GM12878 (cell line): ENCODE results near the gene CORO1C. TPM values are rescaled to one million over a fixed set of nuclear protein-coding genes. Genes with fewer than 3 reads are reported as not detected.

Source experiments
- ATAC-seq: fragments of 200-7000 bp; cut with Tn5 transposase; 3 replicates; pipeline ENCODE4 v1.9.1; 2020; ENCODE audit warnings: mild to moderate bottlenecking, moderate library complexity
- BruUV-seq: library from RNA; stranded (reverse); fragments of 400-500 nt; replicated peaks from 2 replicates; lab custom pipeline; 2021; lab: Mats Ljungman, UMichigan
- CTCF ChIA-PET: fragments of 300-600 bp; sonication (Branson Sonifier 250); formaldehyde crosslinking; extraction: SDS; loops from one replicate; lab custom pipeline; 2021; ENCODE audit warnings: inconsistent platforms; lab: Yijun Ruan, JAX
- POLR2A ChIA-PET: fragments of 350-600 bp; formaldehyde crosslinking; extraction: SDS; loops from one replicate; lab custom pipeline; 2021; ENCODE audit warnings: inconsistent platforms; lab: Charles Lee
- RAD21 ChIA-PET: fragments of 300-600 bp; sonication (Branson Sonifier 250); formaldehyde crosslinking; loops from one replicate; lab custom pipeline; 2023; ENCODE audit warnings: antibody characterized with exemption; ENCODE audit not compliant: unreplicated experiment; lab: Charles Lee
- SMC1A ChIA-PET: fragments of 300-600 bp; sonication (Branson Sonifier 250); formaldehyde crosslinking; loops from one replicate; lab custom pipeline; 2023; ENCODE audit not compliant: unreplicated experiment, uncharacterized antibody; lab: Charles Lee
- DNase-seq: peaks from one replicate; pipeline ENCODE4 v3.0.0-alpha.2; 2011; ENCODE audit warnings: low read depth, low spot score
- FAIRE-seq: peaks from 3 replicates; lab custom pipeline; 2011; peaks lifted over from hg19 to GRCh38; lab: Jason Lieb, UNC
- H2AFZ ChIP-seq: 2 replicates; pipeline ENCODE4 v1.6.0; 2011; ENCODE audit warnings: low read depth, low read length, control low read depth; ENCODE audit not compliant: control insufficient read depth
- H3K27ac ChIP-seq: 2 replicates; pipeline ENCODE4 v1.5.1; 2011; ENCODE audit warnings: control low read depth; ENCODE audit not compliant: control insufficient read depth, insufficient read depth
- H3K27me3 ChIP-seq, 2 experiments: replicated peaks in 1 of 2; 2 replicates each; pipeline versions ENCODE4 v1.6.0 to v1.6.1; 2011; ENCODE audit warnings: low read length in 1 of 2; ENCODE audit not compliant: control insufficient read depth in 2 of 2, insufficient read depth in 2 of 2
- H3K36me3 ChIP-seq, 2 experiments: 2 replicates each; pipeline ENCODE4 v1.5.1; 2011; ENCODE audit warnings: low read length in 1 of 2; ENCODE audit not compliant: control insufficient read depth in 2 of 2, insufficient read depth in 2 of 2
- H3K4me1 ChIP-seq: 2 replicates; pipeline ENCODE4 v1.6.1; 2011; ENCODE audit warnings: mild to moderate bottlenecking, low read length, moderate library complexity, mixed read lengths; ENCODE audit not compliant: control insufficient read depth, insufficient read depth
- H3K4me2 ChIP-seq: 2 replicates; pipeline ENCODE4 v1.6.0; 2011; ENCODE audit warnings: control low read depth; ENCODE audit not compliant: control insufficient read depth, insufficient read depth
- H3K4me3 ChIP-seq: fragments of 200-600 bp; sonication (generic); 2 replicates; pipeline ENCODE4 v1.5.1; 2016
- H3K79me2 ChIP-seq: 2 replicates; pipeline ENCODE4 v1.6.0; 2011; ENCODE audit warnings: low read length; ENCODE audit not compliant: control insufficient read depth, insufficient read depth
- H3K9ac ChIP-seq: 2 replicates; pipeline ENCODE4 v1.8.0; 2011; ENCODE audit warnings: low read length, control low read depth, mixed read lengths; ENCODE audit not compliant: control insufficient read depth, insufficient read depth
- H3K9me3 ChIP-seq: replicated peaks from 3 replicates; pipeline ENCODE4 v1.5.1; 2011; ENCODE audit warnings: mild to moderate bottlenecking, low read length; ENCODE audit not compliant: control insufficient read depth, insufficient read depth
- H4K20me1 ChIP-seq: 2 replicates; pipeline ENCODE4 v1.6.0; 2011; ENCODE audit not compliant: control insufficient read depth, insufficient read depth
- BRCA1 ChIP-seq: IDR thresholded peaks from 2 replicates; pipeline ENCODE4 v1.6.1; 2011; ENCODE audit warnings: low read depth, low read length, improper control_type of control experiment
- CHD2 ChIP-seq: IDR thresholded peaks from 2 replicates; pipeline ENCODE4 v1.6.1; 2011; ENCODE audit warnings: low read depth, low read length, improper control_type of control experiment, borderline replicate concordance
- KDM1A ChIP-seq: fragments of 200-600 bp; sonication (generic); IDR thresholded peaks from 2 replicates; pipeline ENCODE4 v1.6.1; 2016; ENCODE audit warnings: borderline replicate concordance
- KLF5 ChIP-seq: fragments of 450-650 bp; IDR thresholded peaks from 2 replicates; pipeline ENCODE4 v1.6.1; 2014; ENCODE audit warnings: mild to moderate bottlenecking; ENCODE audit not compliant: partially characterized antibody
- NFIC ChIP-seq: IDR thresholded peaks from 2 replicates; pipeline ENCODE4 v1.6.1; 2012; ENCODE audit warnings: low read depth, mild to moderate bottlenecking, inconsistent platforms, low read length, moderate library complexity
- NFXL1 ChIP-seq: fragments of 450-650 bp; IDR thresholded peaks from 2 replicates; pipeline ENCODE4 v1.6.1; 2017; ENCODE audit warnings: antibody characterized with exemption, mild to moderate bottlenecking, borderline replicate concordance
- NR2F1 ChIP-seq: fragments of 450-650 bp; conservative IDR thresholded peaks from 2 replicates; pipeline ENCODE4 v1.6.1; 2017; ENCODE audit warnings: mild to moderate bottlenecking
- PKNOX1 ChIP-seq: fragments of 450-650 bp; IDR thresholded peaks from 2 replicates; pipeline ENCODE4 v1.6.1; 2016; ENCODE audit warnings: mild to moderate bottlenecking
- RBBP5 ChIP-seq: fragments of 200-600 bp; sonication (generic); conservative IDR thresholded peaks from 2 replicates; pipeline ENCODE4 v1.6.1; 2016
- TCF3 ChIP-seq: IDR thresholded peaks from 2 replicates; pipeline ENCODE4 v1.6.1; 2012; ENCODE audit warnings: low read depth, mild to moderate bottlenecking, low read length, borderline replicate concordance; ENCODE audit not compliant: insufficient read depth
- ZBTB4 ChIP-seq: fragments of 450-650 bp; formaldehyde crosslinking; IDR thresholded peaks from 2 replicates; pipeline ENCODE4 v1.4.0; 2022; ENCODE audit warnings: mild to moderate bottlenecking, moderate library complexity
- WGBS: methylation state at CpG from one replicate; pipeline ENCODE4 v1.1.6; 2016; ENCODE audit warnings: low lambda C conversion rate; ENCODE audit not compliant: insufficient replicate concordance, insufficient coverage; ENCODE audit errors: missing lambda C conversion rate; 5-methylcytosine and 5-hydroxymethylcytosine counted together
- in situ Hi-C: fragments of 300-500 bp; cut with MboI; formaldehyde crosslinking; loops from 9 replicates; pipeline ENCODE4 v1.14.3; 2018; ENCODE audit warnings: mixed read lengths
- intact Hi-C: fragments of 100-400 bp; cut with micrococcal nuclease; formaldehyde crosslinking; loops from one replicate; pipeline ENCODE4 v1.14.2; 2022; ENCODE audit not compliant: unreplicated experiment
- polyA plus RNA-seq, 11 experiments: library from polyadenylated mRNA; depleted of rRNA in 4 of 11; unstranded in 6 of 11; stranded (reverse) in 5 of 11; fragments of >200 nt; fragmentation: Nextera tagmentation in 4 of 11; fragmentation: Illumina TruSeq in 1 of 11; extraction: Ambion mirVana in 4 of 11; extraction: Trizol in 1 of 11; gene quantifications; 1 replicate in 1 of 11; 2 replicates in 10 of 11; pipeline versions ENCODE4 v1.2.1 to v1.2.3, GENCODE V29; 2011 to 2016; ENCODE audit warnings: inconsistent platforms in 2 of 11, missing spikeins in 2 of 11, low read depth in 1 of 11
- total RNA-seq, 4 experiments: library from RNA; depleted of rRNA in 3 of 4; stranded (reverse); fragments of >200 nt in 3 of 4; fragmentation: Illumina TruSeq in 1 of 4; extraction: Trizol in 1 of 4; gene quantifications; 2 replicates each; pipeline versions ENCODE4 v1.2.1 to v1.2.3, GENCODE V29; 2013 to 2021
- TF ChIP-seq, protein P1 (sequence below): fragments of 450-650 bp; IDR thresholded peaks from 2 replicates; pipeline ENCODE4 v1.6.1; 2017; ENCODE audit warnings: mild to moderate bottlenecking, moderate library complexity

CORO1C gene
- total and polyA plus RNA-seq, 10 of the 15 experiments (the other 5 are each of a cell fraction or from before 2014, with no cell fraction given), result 52.7 to 254 (median 171) TPM

GRCh38 chr12:108596854-108597558, 134.3 kb downstream of the CORO1C start:
- 43% methylated on average over 10 of the region's 10 CpGs for WGBS
- no peak for ATAC-seq
- no peak overlapping the region for H3K4me2 ChIP-seq
- no peaks in the 10 kb centered on the region for H3K27me3 ChIP-seq
- no peak for DNase-seq
- RAD21 ChIA-PET, result no interaction called here
- H3K36me3 ChIP-seq, result no peaks in the 10 kb centered on the region
- CTCF ChIA-PET, result no interaction called here
- no peak overlapping the region for H3K9ac ChIP-seq
- H3K4me3 ChIP-seq, result no peak overlapping the region
- no peaks in the 10 kb centered on the region for H3K4me1 ChIP-seq
- no peak overlapping the region for H3K27ac ChIP-seq
- no peaks in the 10 kb centered on the region for H4K20me1 ChIP-seq
- POLR2A ChIA-PET, result no interaction called here
- no peaks in the 10 kb centered on the region for H3K9me3 ChIP-seq
- H3K79me2 ChIP-seq, result no peaks in the 10 kb centered on the region
- FAIRE-seq, result no peak
- SMC1A ChIA-PET, result no interaction called here
- intact Hi-C loops (no loop called here), in situ Hi-C loops (no loop called here)
- H2AFZ ChIP-seq, result no peak overlapping the region
- no TSS peak for BruUV-seq
- TF ChIP-seq, protein P1, sequence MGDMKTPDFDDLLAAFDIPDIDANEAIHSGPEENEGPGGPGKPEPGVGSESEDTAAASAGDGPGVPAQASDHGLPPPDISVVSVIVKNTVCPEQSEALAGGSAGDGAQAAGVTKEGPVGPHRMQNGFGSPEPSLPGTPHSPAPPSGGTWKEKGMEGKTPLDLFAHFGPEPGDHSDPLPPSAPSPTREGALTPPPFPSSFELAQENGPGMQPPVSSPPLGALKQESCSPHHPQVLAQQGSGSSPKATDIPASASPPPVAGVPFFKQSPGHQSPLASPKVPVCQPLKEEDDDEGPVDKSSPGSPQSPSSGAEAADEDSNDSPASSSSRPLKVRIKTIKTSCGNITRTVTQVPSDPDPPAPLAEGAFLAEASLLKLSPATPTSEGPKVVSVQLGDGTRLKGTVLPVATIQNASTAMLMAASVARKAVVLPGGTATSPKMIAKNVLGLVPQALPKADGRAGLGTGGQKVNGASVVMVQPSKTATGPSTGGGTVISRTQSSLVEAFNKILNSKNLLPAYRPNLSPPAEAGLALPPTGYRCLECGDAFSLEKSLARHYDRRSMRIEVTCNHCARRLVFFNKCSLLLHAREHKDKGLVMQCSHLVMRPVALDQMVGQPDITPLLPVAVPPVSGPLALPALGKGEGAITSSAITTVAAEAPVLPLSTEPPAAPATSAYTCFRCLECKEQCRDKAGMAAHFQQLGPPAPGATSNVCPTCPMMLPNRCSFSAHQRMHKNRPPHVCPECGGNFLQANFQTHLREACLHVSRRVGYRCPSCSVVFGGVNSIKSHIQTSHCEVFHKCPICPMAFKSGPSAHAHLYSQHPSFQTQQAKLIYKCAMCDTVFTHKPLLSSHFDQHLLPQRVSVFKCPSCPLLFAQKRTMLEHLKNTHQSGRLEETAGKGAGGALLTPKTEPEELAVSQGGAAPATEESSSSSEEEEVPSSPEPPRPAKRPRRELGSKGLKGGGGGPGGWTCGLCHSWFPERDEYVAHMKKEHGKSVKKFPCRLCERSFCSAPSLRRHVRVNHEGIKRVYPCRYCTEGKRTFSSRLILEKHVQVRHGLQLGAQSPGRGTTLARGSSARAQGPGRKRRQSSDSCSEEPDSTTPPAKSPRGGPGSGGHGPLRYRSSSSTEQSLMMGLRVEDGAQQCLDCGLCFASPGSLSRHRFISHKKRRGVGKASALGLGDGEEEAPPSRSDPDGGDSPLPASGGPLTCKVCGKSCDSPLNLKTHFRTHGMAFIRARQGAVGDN, result no peak
- no peak for TF ChIP-seq KDM1A
- TF ChIP-seq ZBTB4 (CRISPR knock-in tag), result no peak
- no peak for TF ChIP-seq KLF5
- TF ChIP-seq PKNOX1, result no peak
- TF ChIP-seq BRCA1, result no peak
- no peak for TF ChIP-seq NFIC
- no peak for TF ChIP-seq TCF3
- TF ChIP-seq NR2F1, result no peak
- no peak for TF ChIP-seq RBBP5
- no peak for TF ChIP-seq CHD2
- no peak for TF ChIP-seq NFXL1
